Activated T-cell treated with anti-CD3 and anti-CD28 coated beads, Interleukin-2, amount 50 U/mL, for 72 hours (primary cell): ENCODE results near the gene TMSB4X. TPM values are rescaled to one million over a fixed set of nuclear protein-coding genes. Genes with fewer than 3 reads are reported as not detected.

Experiments
- ATAC-seq, 2 donors: fragments of 150-1000 bp; cut with Tn5 transposase; replicated peaks in 1 of 2; 2 replicates each; pipeline ENCODE4 v1.10.0; 2021; ENCODE audit warnings: moderate library complexity in 2 of 2, mild to moderate bottlenecking in 1 of 2
- DNase-seq, 2 donors: peaks; one replicate each; pipeline ENCODE4 v3.0.0; 2021 to 2022; ENCODE audit warnings: mixed read lengths in 1 of 2
- H3K27ac Mint-ChIP-seq: one replicate; pipeline ENCODE4 v1.8.0; 2022; ENCODE audit warnings: mild to moderate bottlenecking, moderate library complexity, mixed read lengths
- H3K27me3 Mint-ChIP-seq: one replicate; pipeline ENCODE4 v1.8.0; 2022; ENCODE audit warnings: low read depth, mixed read lengths
- H3K36me3 Mint-ChIP-seq, 2 donors: one replicate each; pipeline ENCODE4 v1.8.0; 2022; ENCODE audit warnings: mixed read lengths in 2 of 2, mild to moderate bottlenecking in 1 of 2; ENCODE audit not compliant: insufficient read depth in 2 of 2
- H3K4me1 Mint-ChIP-seq: one replicate; pipeline ENCODE4 v1.8.0; 2022; ENCODE audit warnings: low read depth, mixed read lengths
- H3K4me3 Mint-ChIP-seq, 2 donors: one replicate each; pipeline ENCODE4 v1.8.0; 2022; ENCODE audit warnings: mild to moderate bottlenecking in 2 of 2, mixed read lengths in 2 of 2, moderate library complexity in 2 of 2
- H3K9me3 Mint-ChIP-seq, 2 donors: one replicate each; pipeline ENCODE4 v1.8.0; 2022; ENCODE audit warnings: mixed read lengths in 2 of 2
- total RNA-seq, 2 donors: library from RNA; stranded (reverse); gene quantifications; one replicate each; pipeline ENCODE4 v1.2.3, GENCODE V29; 2022

Gene TMSB4X
- total RNA-seq, 2 donors from 2014 or later: 4,011 to 4,477 TPM

DNA sequence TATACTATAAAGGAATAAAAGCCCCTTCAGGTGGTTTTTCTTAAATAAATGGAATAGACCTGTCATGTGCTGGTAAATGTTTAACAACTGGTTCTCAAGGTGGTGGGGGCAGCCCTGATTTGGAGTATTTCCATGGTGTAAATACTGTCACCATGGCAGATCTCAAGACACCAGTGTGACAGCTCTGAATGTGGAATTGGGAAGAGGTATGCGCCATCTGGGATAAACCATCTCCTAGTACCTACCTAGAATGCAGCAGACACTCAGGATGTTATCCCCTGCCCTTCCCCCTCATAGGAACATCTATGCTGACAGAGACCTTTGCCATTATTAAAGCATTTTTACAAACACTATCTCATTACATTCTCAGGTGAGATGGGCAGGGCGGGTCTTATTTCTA, 26.4 kb upstream of the TMSB4X start:
- Mint-ChIP-seq H3K36me3 (no peaks in the 10 kb centered on the region), H3K27ac (peak overlapping the region; percentile 97), H3K4me3 (peak overlapping the region; percentile 84 to 90), H3K4me1 (peaks cover 75% of the 10 kb centered on the region), H3K9me3 (no peaks in the 10 kb centered on the region), H3K27me3 (peaks cover 12% of the 10 kb centered on the region)
- ATAC-seq (no peak), DNase-seq (no peak)

GRCh38 chrX:12949205-12949926, 25.5 kb upstream of the TMSB4X start:
- H3K9me3 Mint-ChIP-seq: no peaks in the 10 kb centered on the region
- peaks cover 12% of the 10 kb centered on the region for H3K27me3 Mint-ChIP-seq
- ATAC-seq (no peak), DNase-seq (no peak)
- no peaks in the 10 kb centered on the region for H3K36me3 Mint-ChIP-seq
- H3K4me1 Mint-ChIP-seq: peaks cover 83% of the 10 kb centered on the region
- H3K27ac Mint-ChIP-seq: peak overlapping the region; percentile 97
- peak overlapping the region; percentile 84 to 90 for H3K4me3 Mint-ChIP-seq

DNA sequence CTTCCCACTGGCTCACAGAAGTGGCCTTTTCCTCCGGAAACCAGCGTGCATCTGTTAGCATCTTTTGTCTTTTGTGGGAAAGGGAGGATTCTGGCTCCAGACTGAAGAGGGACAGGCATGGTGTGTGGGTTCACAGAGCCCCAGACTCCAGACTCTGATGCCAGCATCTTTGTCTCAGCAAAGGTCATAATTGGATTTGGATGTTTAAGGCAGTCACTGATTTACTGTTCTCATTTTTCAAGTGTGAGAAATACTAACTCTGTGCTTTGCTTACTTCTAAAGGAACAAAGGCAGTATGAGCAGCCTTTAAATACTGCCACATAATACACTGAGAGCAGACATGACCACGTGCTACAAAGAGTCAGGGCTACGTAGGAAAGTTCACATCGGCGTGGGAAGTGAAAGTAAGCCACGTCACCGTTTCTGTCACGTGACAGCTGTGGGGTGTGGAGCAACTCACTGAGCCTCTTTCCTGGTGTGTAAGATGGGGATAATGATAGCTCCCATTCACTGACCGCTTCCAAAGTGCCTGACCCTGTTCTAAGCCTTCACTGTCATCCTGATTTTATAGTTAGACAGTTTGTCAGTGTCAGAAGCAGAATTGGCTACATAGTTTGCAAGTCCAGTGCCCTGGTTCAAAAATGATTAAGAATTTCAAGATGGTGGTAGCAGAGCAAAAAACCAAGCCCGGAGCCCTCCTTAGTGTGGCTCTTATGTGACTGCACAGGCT, 24.8 kb upstream of the TMSB4X start:
- ATAC-seq: peak; percentile 72 to 74
- H3K36me3 Mint-ChIP-seq: peaks cover 0 to under 1% of the 10 kb centered on the region in 2 donors
- H3K9me3 Mint-ChIP-seq: no peaks in the 10 kb centered on the region
- peak; percentile 83 to 90 for DNase-seq
- peaks cover 5% of the 10 kb centered on the region for H3K27me3 Mint-ChIP-seq
- peak overlapping the region; percentile 97 for H3K27ac Mint-ChIP-seq
- peaks cover 91% of the 10 kb centered on the region for H3K4me1 Mint-ChIP-seq
- H3K4me3 Mint-ChIP-seq: peak overlapping the region; percentile 84 to 90

DNA sequence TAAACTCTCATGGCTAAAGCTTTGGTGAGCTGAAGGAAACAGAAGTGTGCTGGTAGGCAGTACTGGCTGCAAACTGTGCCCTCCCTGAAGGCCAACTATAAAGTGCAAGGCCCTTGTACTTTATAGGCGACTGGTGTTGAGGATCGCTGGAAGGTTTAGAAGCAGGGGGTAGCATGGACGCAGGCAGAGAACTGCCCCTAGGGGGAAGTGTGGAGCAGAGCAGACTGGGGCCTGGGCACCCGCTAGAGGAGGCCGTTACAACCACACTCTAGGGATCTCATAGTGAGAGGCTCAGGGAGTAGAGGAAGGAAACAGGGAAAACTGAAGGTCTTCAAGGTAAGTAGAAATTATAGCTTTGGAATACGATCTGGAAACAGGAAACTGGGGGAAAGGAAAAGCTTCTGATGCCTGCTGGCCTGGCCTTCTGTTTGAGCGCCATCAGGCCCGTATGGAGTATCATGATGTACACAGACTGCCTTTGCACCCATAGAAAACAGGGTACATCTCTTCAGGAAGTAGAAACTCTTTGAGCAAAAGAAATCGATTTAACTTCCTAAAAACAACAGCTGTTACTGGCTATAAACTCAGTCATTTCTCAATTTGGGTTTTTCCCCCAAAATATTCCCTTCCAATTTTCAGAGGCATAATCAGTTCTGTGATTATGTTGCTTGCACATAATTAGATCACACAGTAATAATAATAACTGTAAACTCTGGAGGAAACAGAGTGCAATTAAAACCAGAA, 23.9 kb upstream of the TMSB4X start:
- H3K36me3 Mint-ChIP-seq: peaks cover 0 to 5% of the 10 kb centered on the region in 2 donors
- peaks cover 97% of the 10 kb centered on the region for H3K4me1 Mint-ChIP-seq
- H3K4me3 Mint-ChIP-seq: peak overlapping the region; percentile 84 to 90
- H3K27me3 Mint-ChIP-seq: no peaks in the 10 kb centered on the region
- ATAC-seq (peak; percentile 71 to 74), DNase-seq (peak; percentile 78 to 84)
- peak overlapping the region; percentile 97 for H3K27ac Mint-ChIP-seq
- no peaks in the 10 kb centered on the region for H3K9me3 Mint-ChIP-seq

DNA sequence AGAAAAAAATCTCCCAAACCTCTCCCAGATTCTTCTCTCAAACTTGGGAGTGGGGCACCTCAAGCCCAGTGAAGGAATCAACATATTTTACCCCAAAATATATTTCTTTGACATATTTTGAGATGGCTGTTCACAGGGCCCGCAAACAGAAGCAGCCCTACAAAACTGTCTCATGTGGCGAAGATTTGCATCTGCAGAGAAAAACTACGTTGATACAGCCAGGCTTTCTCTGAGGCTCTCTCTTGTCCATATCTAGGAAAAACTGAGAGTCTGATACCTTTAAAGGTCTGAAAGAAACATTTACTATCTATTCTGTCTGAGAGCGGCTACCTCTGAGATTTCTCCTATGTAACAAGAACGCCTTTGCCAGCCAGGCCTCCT, 23.3 kb upstream of the TMSB4X start:
- Mint-ChIP-seq H3K4me3 (peak overlapping the region; percentile 84 to 90), H3K36me3 (peaks cover 0 to 5% of the 10 kb centered on the region in 2 donors), H3K9me3 (no peaks in the 10 kb centered on the region), H3K27ac (peak overlapping the region; percentile 97), H3K27me3 (no peaks in the 10 kb centered on the region), H3K4me1 (peaks cover 97% of the 10 kb centered on the region)
- DNase-seq: no peak
- ATAC-seq: no peak

DNA sequence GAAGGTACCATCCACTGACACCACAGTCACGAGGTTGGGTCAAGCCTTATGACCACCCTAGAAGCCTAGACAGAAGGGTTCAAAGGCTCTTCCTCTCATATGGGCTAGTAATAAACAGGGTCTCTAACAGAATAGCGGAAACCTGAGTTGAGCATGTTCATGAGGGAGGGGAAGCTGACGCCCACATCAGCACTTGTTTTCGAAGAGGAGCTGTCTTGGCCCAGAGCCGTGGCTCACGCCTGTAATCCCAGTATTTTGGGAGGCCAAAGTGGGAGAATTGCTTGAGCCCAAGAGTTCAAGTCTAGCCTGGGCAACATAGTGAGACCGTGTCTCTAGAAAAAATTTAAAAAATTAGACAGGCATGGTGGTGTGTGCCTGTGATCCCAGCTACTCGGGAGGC, 21.5 kb upstream of the TMSB4X start:
- Mint-ChIP-seq H3K27ac (peak overlapping the region; percentile 97), H3K9me3 (no peaks in the 10 kb centered on the region), H3K4me1 (peaks cover 96% of the 10 kb centered on the region), H3K36me3 (peaks cover 0 to 5% of the 10 kb centered on the region in 2 donors), H3K4me3 (peak overlapping the region; percentile 65 to 77), H3K27me3 (no peaks in the 10 kb centered on the region)
- no peak for DNase-seq
- no peak for ATAC-seq

GRCh38 chrX:12954376-12954775, 20.5 kb upstream of the TMSB4X start:
- Mint-ChIP-seq H3K36me3 (peaks cover 0 to 5% of the 10 kb centered on the region in 2 donors), H3K27me3 (peaks cover 4% of the 10 kb centered on the region), H3K4me3 (peak overlapping the region; percentile 86 to 95), H3K9me3 (no peaks in the 10 kb centered on the region), H3K4me1 (peaks cover 92% of the 10 kb centered on the region), H3K27ac (peak overlapping the region; percentile 97)
- ATAC-seq: no peak
- no peak for DNase-seq

DNA sequence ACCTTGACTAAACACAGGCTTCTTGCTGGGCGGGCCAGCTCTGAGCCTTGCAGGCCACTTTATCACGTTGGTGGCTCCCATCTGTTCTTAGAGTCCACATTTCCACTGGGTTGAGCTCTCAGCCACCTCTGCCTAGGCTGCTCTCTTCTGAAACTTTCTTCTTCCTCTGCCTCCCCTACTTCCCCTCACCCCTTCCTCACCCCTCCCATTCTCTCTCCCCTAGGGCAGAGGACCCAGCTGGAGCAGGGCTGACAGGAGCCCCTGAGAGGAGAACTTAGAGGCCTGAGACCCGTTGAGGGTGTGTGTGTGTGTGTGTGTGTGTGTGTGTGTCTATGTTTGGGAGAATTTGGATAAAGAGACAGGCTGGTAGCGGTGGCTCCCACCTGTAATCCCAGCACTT, 19.9 kb upstream of the TMSB4X start:
- H3K4me1 Mint-ChIP-seq: peaks cover 92% of the 10 kb centered on the region
- no peaks in the 10 kb centered on the region for H3K9me3 Mint-ChIP-seq
- peak overlapping the region; percentile 86 to 95 for H3K4me3 Mint-ChIP-seq

DNA sequence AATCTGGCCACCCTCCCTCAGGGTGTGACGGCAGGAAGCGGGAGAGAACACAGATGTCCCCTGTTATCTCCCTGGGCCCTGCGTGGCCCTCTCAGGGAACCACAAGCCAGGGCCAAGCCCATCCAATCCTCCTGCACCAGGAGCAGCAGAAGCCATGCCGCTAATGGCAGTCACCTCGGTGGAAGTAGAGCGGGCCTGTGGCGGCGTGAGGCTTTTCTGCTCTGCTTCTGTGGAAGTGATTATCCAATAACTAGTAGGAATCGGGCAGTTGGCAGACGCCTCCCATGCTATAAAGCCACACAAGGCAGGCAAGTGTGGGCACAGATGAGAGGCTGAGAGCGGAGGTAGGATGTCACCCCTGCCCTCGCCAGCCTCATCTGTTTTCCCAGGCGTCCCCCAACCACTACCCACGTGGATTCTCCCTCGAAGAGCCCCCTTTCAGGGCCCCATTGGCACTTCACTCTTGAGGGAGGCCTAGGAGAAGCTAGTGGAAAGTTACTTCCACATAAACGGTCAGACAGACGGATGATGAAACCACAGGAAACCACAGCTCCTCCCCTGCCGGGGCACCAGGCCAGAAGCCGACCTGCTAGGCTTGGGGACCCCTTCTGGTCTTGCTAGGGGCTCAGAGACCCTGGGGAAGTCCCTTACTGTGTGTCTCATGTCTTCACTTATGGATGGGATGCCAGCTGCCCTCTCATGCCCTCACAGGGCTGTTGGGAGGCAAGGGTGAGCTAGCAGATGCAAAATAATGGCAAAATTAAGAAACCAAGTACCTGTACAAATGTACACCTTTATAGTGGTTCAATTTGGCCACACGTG, 18.8 kb upstream of the TMSB4X start:
- Mint-ChIP-seq H3K4me3 (peak overlapping the region; percentile 86 to 95), H3K27me3 (peaks cover 10% of the 10 kb centered on the region), H3K27ac (peak overlapping the region; percentile 99), H3K9me3 (no peaks in the 10 kb centered on the region), H3K4me1 (peaks cover 92% of the 10 kb centered on the region), H3K36me3 (peaks cover 0 to 5% of the 10 kb centered on the region in 2 donors)
- ATAC-seq (peak; percentile 62), DNase-seq (peak; percentile 80 to 84)

More for the DNA sequence above, 19.9 kb upstream of the TMSB4X start:
- peaks cover 0 to 5% of the 10 kb centered on the region in 2 donors for H3K36me3 Mint-ChIP-seq
- DNase-seq: no peak
- H3K27me3 Mint-ChIP-seq: peaks cover 9% of the 10 kb centered on the region
- H3K27ac Mint-ChIP-seq: peak overlapping the region; percentile 91
- ATAC-seq: no peak

GRCh38 chrX:12956704-12957534, 18.0 kb upstream of the TMSB4X start:
- peaks cover 92% of the 10 kb centered on the region for H3K4me1 Mint-ChIP-seq
- ATAC-seq (peak; percentile 74 to 80), DNase-seq (peak; percentile 50 to 76)
- H3K36me3 Mint-ChIP-seq: peaks cover 2 to 5% of the 10 kb centered on the region in 2 donors
- H3K27ac Mint-ChIP-seq: peak overlapping the region; percentile 99
- peak overlapping the region; percentile 86 to 95 for H3K4me3 Mint-ChIP-seq
- H3K27me3 Mint-ChIP-seq: peaks cover 19% of the 10 kb centered on the region
- peaks cover 0 to 4% of the 10 kb centered on the region in 2 donors for H3K9me3 Mint-ChIP-seq

DNA sequence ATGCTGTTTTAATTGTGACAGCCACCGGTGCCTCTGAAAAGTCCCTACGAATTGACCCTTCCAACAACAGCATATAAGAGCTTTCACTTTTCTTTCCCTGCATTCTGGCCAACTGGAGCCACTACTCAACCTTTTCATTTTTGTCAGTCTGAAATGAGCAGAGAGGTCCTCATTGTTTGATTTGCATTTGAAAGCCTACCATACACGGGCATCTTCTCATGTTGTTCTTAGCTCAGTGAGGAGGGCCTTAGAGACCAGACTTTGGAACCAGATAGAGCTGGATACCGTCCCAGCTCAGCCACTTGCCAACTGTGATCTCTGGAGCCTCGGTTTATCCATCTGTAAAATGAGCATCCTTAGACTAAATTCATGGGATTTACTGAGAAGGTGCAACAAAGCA, 16.9 kb upstream of the TMSB4X start:
- Mint-ChIP-seq H3K27me3 (peaks cover 24% of the 10 kb centered on the region), H3K9me3 (peaks cover 0 to 7% of the 10 kb centered on the region in 2 donors), H3K27ac (peak overlapping the region; percentile 99), H3K4me3 (peak overlapping the region; percentile 74 to 94), H3K4me1 (peaks cover 87% of the 10 kb centered on the region), H3K36me3 (peaks cover 4 to 9% of the 10 kb centered on the region in 2 donors)
- ATAC-seq: no peak
- DNase-seq: no peak
